Trophoblast cell (in vitro differentiated cells and primary cell): ENCODE results near the gene AACS.
A peak's percentile ranks its signal among the peaks of the same experiment; 100 is the strongest.

Experiments used
- DNase-seq, 2 donors: peaks; one replicate each; pipeline ENCODE4 v3.0.0-alpha.2; 2016
- H2AFZ ChIP-seq: 2 replicates; pipeline ENCODE4 v1.6.1; 2013; ENCODE audit warnings: low read length, moderate library complexity, mild to moderate bottlenecking; ENCODE audit not compliant: insufficient read depth, poor library complexity
- H2AK5ac ChIP-seq: 2 replicates; pipeline ENCODE4 v1.6.1; 2013; ENCODE audit warnings: mild to moderate bottlenecking, low read length
- H2BK120ac ChIP-seq: 2 replicates; pipeline ENCODE4 v1.6.1; 2013; ENCODE audit warnings: low read length, mild to moderate bottlenecking, moderate library complexity; ENCODE audit not compliant: insufficient read depth, poor library complexity
- H2BK12ac ChIP-seq: 2 replicates; pipeline ENCODE4 v1.6.1; 2013; ENCODE audit warnings: mild to moderate bottlenecking, low read length, moderate library complexity
- H2BK5ac ChIP-seq: 2 replicates; pipeline ENCODE4 v1.6.1; 2013; ENCODE audit warnings: low read length, low read depth, moderate library complexity, mild to moderate bottlenecking; ENCODE audit not compliant: poor library complexity
- H3K14ac ChIP-seq: 2 replicates; pipeline ENCODE4 v1.6.1; 2013; ENCODE audit warnings: mild to moderate bottlenecking, low read length
- H3K18ac ChIP-seq: 2 replicates; pipeline ENCODE4 v1.6.1; 2013; ENCODE audit warnings: mild to moderate bottlenecking, low read length
- H3K23ac ChIP-seq: 2 replicates; pipeline ENCODE4 v1.6.1; 2013; ENCODE audit warnings: low read length
- H3K27ac ChIP-seq: 2 replicates; pipeline ENCODE4 v1.5.1; 2013; ENCODE audit warnings: low read depth, mild to moderate bottlenecking, inconsistent platforms, low read length, moderate library complexity
- H3K27me3 ChIP-seq: 2 replicates; pipeline ENCODE4 v1.6.1; 2013; ENCODE audit warnings: inconsistent platforms, mild to moderate bottlenecking, low read length, moderate library complexity; ENCODE audit not compliant: insufficient read depth
- H3K36me3 ChIP-seq, 2 experiments: 1 replicate in 1 of 2; 2 replicates in 1 of 2; pipeline ENCODE4 v1.6.1; 2013; ENCODE audit warnings: low read length in 2 of 2, mild to moderate bottlenecking in 2 of 2, moderate library complexity in 1 of 2; ENCODE audit not compliant: insufficient read depth in 2 of 2, control insufficient read depth in 1 of 2
- H3K4ac ChIP-seq: 2 replicates; pipeline ENCODE4 v1.6.1; 2013; ENCODE audit warnings: low read depth, mild to moderate bottlenecking, low read length, moderate library complexity
- H3K4me1 ChIP-seq, 2 experiments: 1 replicate in 1 of 2; 2 replicates in 1 of 2; pipeline ENCODE4 v1.6.1; 2013; ENCODE audit warnings: low read length in 2 of 2, mild to moderate bottlenecking in 2 of 2, moderate library complexity in 1 of 2; ENCODE audit not compliant: insufficient read depth in 2 of 2, control insufficient read depth in 1 of 2
- H3K4me2 ChIP-seq: 2 replicates; pipeline ENCODE4 v1.6.1; 2013; ENCODE audit warnings: inconsistent platforms, mild to moderate bottlenecking, low read length, moderate library complexity
- H3K4me3 ChIP-seq: 2 replicates; pipeline ENCODE4 v1.5.1; 2013; ENCODE audit warnings: mild to moderate bottlenecking, low read depth, low read length, inconsistent platforms
- H3K79me1 ChIP-seq: one replicate; pipeline ENCODE4 v1.6.1; 2013; ENCODE audit warnings: low read length
- H3K79me2 ChIP-seq: 2 replicates; pipeline ENCODE4 v1.6.1; 2013; ENCODE audit warnings: low read length, mild to moderate bottlenecking; ENCODE audit not compliant: control insufficient read depth, insufficient read depth, poor library complexity
- H3K9ac ChIP-seq: 2 replicates; pipeline ENCODE4 v1.6.1; 2013; ENCODE audit warnings: mild to moderate bottlenecking, low read length
- H3K9me3 ChIP-seq: 2 replicates; pipeline ENCODE4 v1.6.1; 2013; ENCODE audit warnings: low read depth, mild to moderate bottlenecking, control low read depth, inconsistent platforms, low read length; ENCODE audit not compliant: insufficient read depth
- H4K12ac ChIP-seq: 2 replicates; pipeline ENCODE4 v1.6.1; 2013; ENCODE audit warnings: low read depth, mild to moderate bottlenecking, low read length, moderate library complexity
- H4K8ac ChIP-seq: 2 replicates; pipeline ENCODE4 v1.6.1; 2013; ENCODE audit warnings: low read depth, mild to moderate bottlenecking, low read length, moderate library complexity
- H4K91ac ChIP-seq: one replicate; pipeline ENCODE4 v1.6.1; 2013; ENCODE audit warnings: low read depth, mild to moderate bottlenecking, low read length, moderate library complexity
- whole genome bisulfite sequencing: extraction: QIAGEN DNeasy Blood & Tissue Kit; methylation state at CpG from one replicate; pipeline ENCODE4 v1.1.7; 2013; ENCODE audit warnings: missing lambda C conversion rate; ENCODE audit not compliant: insufficient read length, insufficient coverage; ENCODE audit errors: extremely low coverage; 5-methylcytosine and 5-hydroxymethylcytosine counted together

Gene AACS

GRCh38 chr12:125032466-125033152 lies 32.6 kb upstream of the AACS start:
- H3K9ac ChIP-seq: no peak overlapping the region

GRCh38 chr12:125033288-125033687 lies 31.9 kb upstream of the AACS start:
- no peak overlapping the region for H2BK120ac ChIP-seq

More at GRCh38 chr12:125032466-125033152, 32.6 kb upstream of the AACS start:
- Histone ChIP-seq H2BK120ac (no peak overlapping the region), H2AFZ (no peak overlapping the region), H3K36me3 (no peaks in the 10 kb centered on the region), H2BK5ac (no peak overlapping the region), H3K4me2 (no peak overlapping the region), H4K8ac (no peak overlapping the region), H4K91ac (no peak overlapping the region), H3K18ac (no peak overlapping the region), H3K4ac (no peak overlapping the region), H3K27ac (no peak overlapping the region), H2BK12ac (no peak overlapping the region), H2AK5ac (no peak overlapping the region), H3K14ac (no peak overlapping the region), H3K4me1 (no peaks in the 10 kb centered on the region), H3K79me1 (no peaks in the 10 kb centered on the region), H4K12ac (no peak overlapping the region), H3K23ac (no peak overlapping the region), H3K27me3 (no peaks in the 10 kb centered on the region), H3K4me3 (no peak overlapping the region), H3K79me2 (no peaks in the 10 kb centered on the region), H3K9me3 (no peaks in the 10 kb centered on the region)
- DNase-seq: peak; percentile 52 to 81
- WGBS: no CpG with 5 or more reads among the region's 19 CpGs

GRCh38 chr12:125038976-125039625 lies 26.1 kb upstream of the AACS start:
- Histone ChIP-seq H3K27me3 (no peaks in the 10 kb centered on the region), H3K27ac (no peak overlapping the region), H3K4me1 (no peaks in the 10 kb centered on the region), H2BK120ac (no peak overlapping the region), H4K12ac (no peak overlapping the region), H3K79me2 (no peaks in the 10 kb centered on the region), H3K9me3 (no peaks in the 10 kb centered on the region), H2AFZ (no peak overlapping the region), H4K91ac (no peak overlapping the region), H2AK5ac (no peak overlapping the region), H3K79me1 (no peaks in the 10 kb centered on the region), H2BK12ac (no peak overlapping the region), H3K4me3 (no peak overlapping the region), H3K4ac (no peak overlapping the region), H3K18ac (no peak overlapping the region), H3K4me2 (no peak overlapping the region), H3K36me3 (no peaks in the 10 kb centered on the region), H3K23ac (no peak overlapping the region), H4K8ac (no peak overlapping the region), H2BK5ac (no peak overlapping the region), H3K9ac (no peak overlapping the region), H3K14ac (no peak overlapping the region)
- WGBS: no CpG with 5 or more reads among the region's 6 CpGs
- DNase-seq: no peak

More at GRCh38 chr12:125033288-125033687, 31.9 kb upstream of the AACS start:
- Histone ChIP-seq H2BK12ac (no peak overlapping the region), H3K27ac (no peak overlapping the region), H3K36me3 (no peaks in the 10 kb centered on the region), H3K4me2 (no peak overlapping the region), H3K23ac (no peak overlapping the region), H3K79me1 (no peaks in the 10 kb centered on the region), H3K18ac (no peak overlapping the region), H4K8ac (no peak overlapping the region), H2BK5ac (no peak overlapping the region), H3K4me1 (no peaks in the 10 kb centered on the region), H4K91ac (no peak overlapping the region), H2AFZ (no peak overlapping the region), H3K4ac (no peak overlapping the region), H3K9me3 (no peaks in the 10 kb centered on the region), H3K14ac (no peak overlapping the region), H3K79me2 (no peaks in the 10 kb centered on the region), H3K9ac (no peak overlapping the region), H4K12ac (no peak overlapping the region), H3K27me3 (no peaks in the 10 kb centered on the region), H3K4me3 (no peak overlapping the region), H2AK5ac (no peak overlapping the region)
- no CpG with 5 or more reads among the region's 9 CpGs for WGBS
- peak; percentile 19 to 54 for DNase-seq

- Histone ChIP-seq H3K79me1 (no peaks in the 10 kb centered on the region), H2BK12ac (no peak overlapping the region), H3K18ac (no peak overlapping the region), H3K23ac (no peak overlapping the region), H3K9me3 (peaks cover 2% of the 10 kb centered on the region), H4K91ac (no peak overlapping the region), H3K79me2 (peaks cover 1% of the 10 kb centered on the region), H3K4me1 (no peaks in the 10 kb centered on the region), H2BK5ac (no peak overlapping the region), H2BK120ac (no peak overlapping the region), H3K27ac (no peak overlapping the region), H3K4me2 (peak overlapping the region; percentile 60), H4K12ac (no peak overlapping the region), H3K27me3 (no peaks in the 10 kb centered on the region), H2AFZ (no peak overlapping the region), H4K8ac (no peak overlapping the region), H2AK5ac (no peak overlapping the region), H3K4ac (no peak overlapping the region), H3K4me3 (peak overlapping the region; percentile 63), H3K14ac (no peak overlapping the region), H3K9ac (no peak overlapping the region), H3K36me3 (no peaks in the 10 kb centered on the region)
- WGBS: no CpG with 5 or more reads among the region's 15 CpGs
- DNase-seq: no peak
Observed at GRCh38 chr12:125049093-125049458, 16.2 kb upstream of the AACS start.
